ENCODE measurements around the gene GC. TPM values are rescaled to one million over a fixed set of nuclear protein-coding genes. Genes with fewer than 3 reads are reported as not detected.
"Not testable (repeated sequence)": the region's sequence is repeated elsewhere in the genome, so short reads cannot be mapped to it uniquely, and the experiment has no call there.

GC gene
- polyA plus RNA-seq, 1 donor = 0.18 TPM

DNA sequence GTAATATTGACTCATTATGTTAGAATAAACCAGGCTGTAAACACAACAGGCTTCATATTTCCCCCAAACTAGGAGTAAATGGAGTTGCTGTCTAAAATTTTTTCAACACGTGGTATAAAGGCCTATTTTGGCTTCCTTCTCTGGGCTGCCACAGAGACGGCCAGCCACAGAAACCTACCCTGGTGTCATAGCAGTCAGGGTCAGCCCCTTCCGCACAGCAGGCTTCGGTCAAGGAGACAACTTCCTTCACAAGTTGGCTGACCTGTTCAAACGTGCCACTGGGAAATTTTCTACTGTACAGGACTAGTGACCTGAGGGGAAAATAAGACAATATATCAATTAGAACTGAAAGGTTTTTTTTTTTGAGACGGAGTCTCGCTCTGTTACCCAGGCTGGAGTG is 15.8 kb downstream of the GC start:
- no peak for DNase-seq

DNA sequence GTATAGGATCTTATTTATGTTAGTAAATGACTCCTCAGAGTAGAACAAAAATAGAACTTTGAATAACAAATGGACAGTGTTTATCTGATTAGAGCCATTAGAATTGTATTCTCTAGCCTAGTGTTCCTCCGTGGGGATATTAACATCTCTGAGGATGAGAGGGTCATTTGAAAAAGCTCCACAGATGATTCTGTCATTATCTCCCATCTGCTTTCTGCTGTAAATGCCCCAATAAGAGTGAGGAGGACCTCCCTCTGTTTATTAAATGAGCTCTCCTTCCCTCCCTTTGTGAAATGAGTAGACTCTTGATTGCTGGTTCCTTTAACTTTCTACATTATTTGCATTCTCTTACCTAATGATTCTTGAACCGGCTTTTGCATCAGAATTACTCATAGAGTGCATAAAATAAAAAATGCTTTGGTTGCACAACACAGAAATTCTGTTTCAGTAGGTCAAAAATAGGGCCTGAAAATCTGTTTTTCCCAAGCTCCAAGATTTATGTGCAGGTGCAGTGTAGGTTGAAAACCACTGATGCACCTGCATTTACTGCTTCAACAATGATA is 18.0 kb downstream of the GC start:
- DNase-seq = no peak

DNA sequence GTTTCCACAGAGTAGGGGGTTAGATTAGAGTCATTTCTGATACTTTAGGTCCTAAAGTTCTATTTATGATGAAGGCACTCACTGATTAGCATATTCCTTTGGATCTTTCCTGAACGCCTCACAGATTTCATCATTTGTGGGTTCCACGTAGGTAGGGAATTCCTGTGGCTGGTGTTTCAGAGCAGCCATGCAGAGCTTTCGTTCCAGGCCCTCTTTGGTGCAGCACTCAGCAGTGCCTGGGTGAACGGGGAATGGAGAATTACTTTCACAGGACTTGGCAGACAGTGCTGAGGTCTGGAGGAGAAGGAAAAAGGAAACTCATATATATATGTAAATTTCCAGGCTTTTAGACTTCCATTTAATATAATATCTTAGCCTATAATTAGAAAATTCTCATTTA is 18.5 kb downstream of the GC start:
- no peak for DNase-seq

DNA sequence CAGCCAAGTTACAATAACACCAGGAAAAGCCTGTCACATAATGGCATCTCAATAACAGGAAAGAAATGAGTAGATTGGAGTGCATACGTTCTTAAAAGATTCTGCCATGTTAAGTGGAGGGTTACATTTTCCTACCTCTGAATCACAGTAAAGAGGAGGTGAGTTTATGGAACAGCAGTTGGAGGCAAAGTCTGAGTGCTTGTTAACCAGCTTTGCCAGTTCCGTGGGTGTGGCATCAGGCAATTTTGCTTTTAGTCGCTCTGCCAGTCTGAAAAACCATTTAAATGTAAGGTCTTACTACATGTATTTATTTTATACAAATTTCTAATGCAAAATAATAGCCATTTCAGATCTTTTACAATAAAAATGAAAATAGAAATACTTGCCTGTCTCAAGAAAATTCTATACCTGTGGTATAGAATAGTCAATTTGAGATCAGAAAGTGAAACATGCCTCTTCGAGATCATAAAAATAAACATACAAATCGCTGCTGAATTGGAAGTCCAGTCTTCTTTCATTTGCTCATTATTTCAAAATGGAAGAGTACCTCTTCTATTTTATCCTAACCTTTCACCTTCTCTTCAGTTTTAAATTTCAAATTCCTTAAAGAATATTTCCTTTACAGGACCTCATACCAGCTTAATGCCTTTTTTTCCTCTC is 31.4 kb downstream of the GC start:
- no peak for DNase-seq

DNA sequence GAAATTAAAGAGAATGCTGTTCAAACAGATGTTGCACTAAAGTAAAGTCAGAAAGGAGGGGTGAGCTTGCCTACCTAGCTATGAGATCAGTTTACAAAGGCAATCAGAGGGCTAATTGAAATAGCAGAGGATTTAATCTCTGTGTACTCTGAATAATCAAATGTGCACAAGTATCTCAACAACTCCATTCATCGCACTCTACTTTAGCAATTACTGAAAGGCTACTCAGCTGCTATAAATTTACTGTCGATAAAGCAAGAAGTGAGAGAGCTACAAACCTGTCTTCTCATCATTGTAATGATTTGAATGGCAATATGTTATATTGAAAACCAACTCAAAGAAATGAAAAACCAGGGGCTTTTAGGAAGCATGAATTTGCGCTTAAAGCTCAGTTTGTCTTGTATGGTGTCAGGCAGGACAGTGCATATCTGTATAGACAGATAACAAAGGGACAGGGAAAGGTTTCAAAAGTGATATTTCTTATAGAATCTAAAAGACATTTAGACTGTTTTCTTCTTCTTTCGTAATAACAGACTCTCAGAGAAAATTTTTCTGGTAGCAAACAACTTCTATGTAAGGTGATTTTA is 34.8 kb downstream of the GC start:
- DNase-seq = no peak

DNA sequence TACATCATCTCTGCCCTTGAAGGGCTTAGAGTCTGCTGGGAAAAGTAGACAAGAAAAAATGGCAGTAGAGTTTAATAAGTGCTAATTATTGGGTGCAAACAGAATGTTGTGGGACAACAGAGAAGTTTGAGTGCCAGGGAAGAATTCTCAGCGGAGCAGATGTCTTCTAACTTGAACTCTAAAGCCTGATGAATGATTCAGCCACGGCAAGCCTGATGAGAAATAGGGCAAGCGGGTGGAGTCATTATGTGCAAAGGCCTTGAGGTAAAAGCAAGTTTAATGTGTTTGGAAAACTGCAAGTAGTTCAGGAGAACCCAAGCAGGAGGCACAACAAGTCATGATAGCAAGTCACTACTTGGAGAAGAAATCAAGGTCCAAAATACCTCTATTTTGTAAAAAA is 37.5 kb downstream of the GC start:
- DNase-seq = no peak

DNA sequence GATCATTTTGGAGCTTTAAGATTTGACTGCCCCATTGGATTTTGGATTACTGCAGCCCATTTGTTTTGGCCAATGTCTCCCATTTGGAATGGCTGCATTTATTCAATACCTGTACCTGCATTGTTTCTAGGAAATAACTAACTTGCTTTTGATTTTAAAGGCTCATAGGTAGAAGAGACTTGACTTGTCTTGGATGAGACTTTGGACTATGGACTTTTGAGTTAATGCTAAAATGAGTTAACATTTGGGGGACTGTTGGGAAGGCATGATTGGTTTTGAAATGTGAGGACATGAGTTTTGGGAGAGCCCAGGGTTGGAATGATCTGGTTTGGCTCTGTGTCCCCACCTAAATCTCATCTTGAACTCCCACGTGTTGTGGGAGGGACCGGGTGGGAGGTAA is 45.1 kb downstream of the GC start:
- not testable (repeated sequence) for DNase-seq

DNA sequence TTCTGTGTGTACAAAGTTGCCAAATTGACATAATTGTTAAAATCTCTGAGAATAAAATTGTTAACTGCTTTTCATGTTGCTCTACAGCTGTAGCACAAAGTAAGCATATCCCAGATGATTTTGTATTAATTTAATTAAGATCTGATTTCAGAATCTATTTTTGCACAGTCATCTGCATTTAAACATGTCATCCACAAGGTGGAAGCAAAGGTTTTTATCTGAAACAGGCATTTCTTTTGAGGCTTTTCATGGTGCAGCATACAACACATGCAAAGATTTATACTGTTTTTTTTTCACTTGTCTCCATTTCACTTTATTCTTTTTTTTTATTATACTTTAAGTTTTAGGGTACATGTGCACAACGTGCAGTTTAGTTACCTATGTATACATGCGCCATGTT is 51.2 kb downstream of the GC start:
- peak; percentile 22 for DNase-seq

DNA sequence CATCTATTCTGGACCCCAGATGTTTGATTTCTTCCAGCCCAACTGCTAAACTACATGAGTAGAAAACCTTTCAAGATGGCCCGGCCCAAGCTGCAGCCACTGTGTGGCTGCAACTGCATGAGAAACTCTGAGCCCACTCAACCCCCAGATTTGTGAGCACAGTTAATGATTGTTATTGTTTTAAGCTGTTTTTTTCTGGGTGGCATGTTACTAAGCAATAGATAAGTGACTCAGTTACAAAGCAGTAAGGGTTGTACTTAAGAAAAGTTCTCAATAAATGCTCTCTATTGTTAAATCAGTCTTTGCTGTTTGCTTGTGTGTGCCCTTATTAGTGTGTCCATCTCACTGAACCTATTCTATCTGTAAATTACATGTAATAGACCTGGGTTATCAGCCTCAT is 51.8 kb downstream of the GC start:
- no peak for DNase-seq

DNA sequence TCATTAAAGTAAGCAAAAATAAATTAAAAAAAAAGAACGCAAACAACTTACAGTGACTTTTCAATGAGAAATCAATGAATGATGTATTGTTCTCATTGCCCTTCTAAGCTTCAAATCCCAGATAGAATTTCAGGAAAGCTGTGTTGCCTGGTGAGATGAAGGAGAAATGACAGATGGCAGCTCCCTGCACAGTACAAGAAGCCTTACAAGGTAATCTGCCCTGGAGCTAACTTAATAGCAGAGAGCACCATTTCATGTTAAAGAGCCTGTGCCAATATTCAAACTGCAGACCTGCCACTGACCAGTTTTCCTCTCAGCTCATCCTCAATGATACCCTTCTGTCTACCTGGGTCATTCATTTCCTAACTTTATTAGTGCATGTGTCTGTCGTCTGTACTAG is 54.0 kb downstream of the GC start:
- DNase-seq = no peak

DNA sequence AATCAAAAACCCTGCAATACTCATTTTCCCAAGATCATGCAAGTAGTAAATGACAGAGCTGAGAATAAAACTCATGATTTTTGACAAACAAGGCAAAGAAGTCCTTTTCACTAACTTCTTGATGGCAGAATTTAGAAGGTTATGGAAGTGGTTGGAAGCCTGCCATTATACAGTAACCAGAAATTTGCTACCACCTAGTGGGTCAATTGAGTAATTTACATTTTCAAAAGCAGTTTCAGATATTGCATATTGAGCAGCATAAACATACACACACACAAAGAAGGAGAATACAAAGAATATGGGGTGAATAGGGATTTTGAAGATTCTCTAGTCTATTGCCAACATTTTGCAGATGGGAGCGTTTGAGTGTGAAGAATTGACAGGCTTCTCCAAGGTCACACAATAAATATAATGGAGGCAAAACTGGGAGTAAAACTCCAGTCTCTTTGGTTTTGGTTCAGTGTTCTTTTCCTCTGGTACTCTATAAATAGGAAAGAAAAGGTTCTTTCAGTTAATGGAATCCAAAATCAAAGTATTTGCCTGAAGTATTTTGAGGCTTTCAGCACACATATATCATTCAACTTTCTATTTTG is 70.2 kb downstream of the GC start:
- peak; percentile 47 for DNase-seq

DNA sequence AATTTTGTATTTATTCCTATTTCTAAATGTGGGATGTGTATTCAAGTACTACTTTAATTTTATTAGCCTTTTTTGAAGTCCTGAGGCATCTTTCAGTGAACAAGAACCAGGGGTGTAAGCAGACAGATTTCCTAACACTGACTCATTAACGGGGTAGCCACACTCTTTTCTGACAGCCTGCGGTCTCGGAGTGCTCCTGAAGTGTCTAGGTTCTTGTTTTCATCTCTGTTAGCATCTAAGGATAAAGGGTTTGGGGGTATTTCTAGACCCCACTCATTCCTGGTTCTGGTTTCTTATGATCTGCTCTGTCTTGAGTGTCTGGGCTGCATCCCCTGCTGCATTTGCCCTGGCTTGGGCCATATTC is 71.9 kb downstream of the GC start:
- DNase-seq = no peak

DNA sequence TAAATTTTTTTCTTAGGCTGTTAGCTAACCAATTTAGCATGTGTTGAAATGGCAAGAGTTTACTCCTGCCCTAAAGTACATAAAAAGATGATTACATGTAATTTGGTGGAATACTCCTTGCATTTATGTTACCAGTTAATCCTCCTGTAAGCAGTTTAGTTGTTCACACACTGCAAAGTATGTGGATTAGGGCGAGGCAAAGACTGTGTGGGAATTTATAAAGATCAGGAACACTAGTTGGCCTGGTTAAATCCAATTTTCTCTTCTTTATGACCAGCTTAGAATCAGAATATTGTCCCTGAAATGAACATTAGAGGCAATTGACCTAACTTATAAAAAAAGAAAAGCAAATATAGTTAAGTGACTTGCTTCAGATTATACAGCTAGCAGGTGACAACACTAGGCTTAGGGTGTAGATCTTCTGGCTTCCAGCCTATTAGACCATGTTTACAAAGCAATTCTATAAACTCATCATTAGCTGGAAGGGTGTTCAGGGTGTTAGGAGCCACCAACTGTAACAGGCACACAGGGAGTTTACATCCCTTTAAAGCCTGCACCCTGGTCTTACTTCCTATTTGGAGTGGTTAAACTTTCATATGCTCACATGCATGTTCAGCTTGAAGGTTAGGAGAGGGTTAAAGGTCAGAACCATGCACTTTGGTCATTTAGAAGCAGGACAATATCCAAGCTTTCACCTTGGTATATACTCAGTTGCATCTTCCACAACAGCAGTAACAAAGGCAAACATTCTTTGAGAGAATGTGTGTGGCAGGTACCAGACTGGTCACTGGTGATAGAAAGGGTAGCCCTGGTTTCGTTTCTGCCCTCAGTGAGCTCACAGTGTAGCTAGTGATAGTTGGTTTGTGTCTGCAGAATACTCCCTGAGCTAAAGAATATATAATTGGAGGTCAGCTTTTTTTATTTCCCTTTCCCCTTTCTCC is 72.6 kb downstream of the GC start:
- DNase-seq = no peak

DNA sequence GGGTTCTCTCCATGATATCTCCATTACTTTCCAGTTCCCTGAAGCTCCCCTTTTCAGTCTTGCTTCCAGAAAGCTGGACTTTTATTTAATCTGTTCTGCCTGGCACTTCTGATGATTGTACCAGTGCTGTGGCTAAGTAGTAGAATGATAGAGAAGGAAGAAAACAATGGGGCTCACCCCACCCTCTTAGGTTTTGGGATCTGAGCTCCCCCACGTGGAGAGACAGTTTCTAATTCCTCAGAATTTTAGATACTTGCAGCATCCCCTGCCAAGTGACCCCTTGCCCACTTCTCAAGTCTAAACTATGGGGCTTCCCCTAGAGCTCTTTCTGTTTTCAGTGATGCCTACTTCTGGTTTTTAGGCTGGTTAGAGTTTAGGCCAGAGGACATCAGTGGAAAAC is 73.9 kb downstream of the GC start:
- no peak for DNase-seq

DNA sequence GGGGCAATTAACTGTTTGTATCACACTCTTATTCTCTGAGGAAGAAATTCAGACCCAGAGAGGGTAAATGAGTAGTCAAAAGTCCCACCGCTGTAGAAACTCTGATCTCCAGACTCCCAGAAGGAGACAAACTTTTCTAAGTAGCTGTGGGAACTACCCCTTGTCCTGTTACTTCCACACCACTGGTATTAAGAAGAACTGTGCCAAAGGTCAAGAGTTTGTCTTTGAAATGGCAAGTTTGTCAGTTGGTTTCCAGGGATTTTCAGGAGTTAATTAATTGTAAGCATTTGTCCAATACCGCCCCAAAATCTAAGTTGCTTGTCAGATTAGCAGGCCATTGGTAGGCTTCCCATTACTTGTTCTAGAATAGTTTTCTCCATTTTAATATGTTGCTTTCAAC is 85.7 kb downstream of the GC start:
- no peak for DNase-seq

DNA sequence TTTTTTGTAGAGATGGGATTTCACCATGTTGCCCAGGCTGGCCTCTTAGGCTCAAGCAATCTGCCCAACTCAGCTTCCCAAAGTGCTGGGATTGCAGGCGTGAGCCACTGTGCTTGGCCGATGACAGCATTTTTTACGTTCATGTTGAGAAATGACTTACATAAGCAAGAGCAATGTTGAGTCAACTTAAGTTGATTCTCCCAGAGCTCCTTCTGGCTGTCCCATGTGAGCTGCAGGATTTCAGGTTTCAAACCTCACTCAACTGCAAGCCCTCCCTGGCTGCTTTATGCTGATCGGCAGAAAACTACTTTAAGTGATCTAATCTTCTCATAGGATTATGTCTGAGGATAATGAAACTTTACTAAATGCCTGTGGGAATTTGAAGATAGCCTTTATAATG is 86.8 kb downstream of the GC start:
- DNase-seq = no peak

DNA sequence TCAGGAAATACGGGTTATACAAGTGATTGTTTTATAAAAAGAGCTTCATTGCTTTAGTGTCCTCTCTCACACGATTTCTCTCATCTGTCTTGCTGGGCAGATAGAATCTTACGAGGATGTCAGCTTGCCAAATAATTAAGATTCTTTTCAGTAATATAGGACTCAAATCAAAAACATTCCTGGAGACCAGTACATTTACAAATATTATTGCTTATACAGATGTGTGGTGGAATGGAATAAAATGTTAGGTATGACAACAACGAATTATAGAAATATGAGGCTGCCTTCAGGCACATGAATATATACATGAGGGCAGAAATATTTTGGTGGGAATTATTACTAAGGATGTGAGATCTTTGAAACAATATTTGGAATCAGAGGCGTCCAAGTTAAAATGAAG is 88.9 kb downstream of the GC start:
- no peak for DNase-seq

DNA sequence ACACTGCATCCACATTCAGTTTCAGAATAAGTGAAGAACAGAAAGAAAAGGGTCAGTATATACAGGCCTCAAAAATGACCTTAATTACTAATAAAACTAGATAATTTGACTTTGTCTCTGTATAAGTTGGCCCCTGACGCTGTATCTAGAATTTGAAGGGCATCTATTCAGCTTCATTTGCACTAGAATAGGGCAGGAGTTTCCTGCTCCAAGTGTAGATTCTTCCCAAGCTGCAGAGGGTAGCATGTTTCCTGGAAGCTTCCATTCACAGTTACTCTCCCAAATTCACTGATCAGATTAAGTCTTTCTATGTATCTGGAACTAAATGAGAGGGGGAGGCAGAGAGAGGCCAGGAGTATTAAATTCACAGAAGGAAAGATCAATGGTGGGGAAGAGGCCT is 90.9 kb downstream of the GC start:
- no peak for DNase-seq

DNA sequence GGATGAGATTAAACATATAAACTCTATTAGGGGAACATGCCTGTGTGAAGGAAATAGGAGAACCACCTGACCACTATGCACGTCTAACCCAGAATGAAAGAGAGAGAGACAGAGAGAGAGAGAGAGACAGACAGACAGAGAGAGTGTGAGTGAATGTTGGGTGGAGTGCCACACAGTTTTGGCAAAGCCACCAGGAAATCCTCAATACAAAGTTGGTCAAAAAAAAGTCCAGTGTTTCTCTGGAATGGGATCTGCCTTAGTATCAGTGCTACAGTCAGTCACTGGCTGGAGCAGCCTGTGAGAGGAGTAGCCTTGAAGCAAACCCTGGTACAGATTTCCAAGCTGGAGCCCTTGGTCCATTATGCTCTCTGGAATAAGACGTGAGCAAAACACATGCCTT is 91.7 kb downstream of the GC start:
- no peak for DNase-seq

All from left kidney (tissue), 2 donors.